Neural cell (in vitro differentiated cells): ENCODE results near the gene NME7. TPM values are rescaled to one million over a fixed set of nuclear protein-coding genes. Genes with fewer than 3 reads are reported as not detected.

Experiments used
- H2AFZ ChIP-seq: fragments of 200-600, 300-800 bp; sonication (generic), shearing (Covaris generic); 2 replicates; pipeline ENCODE4 v1.6.0; 2014; ENCODE audit warnings: low read depth, mild to moderate bottlenecking, antibody characterized with exemption, low read length, moderate library complexity
- H3F3A ChIP-seq: fragments of 200-600 bp; shearing (Covaris generic); 2 replicates; pipeline ENCODE4 v1.6.1; 2016; ENCODE audit warnings: mild to moderate bottlenecking, moderate library complexity, mixed read lengths, antibody characterized with exemption, low read length; ENCODE audit not compliant: insufficient read depth, poor library complexity, severe bottlenecking
- H3K27ac ChIP-seq: fragments of 200-600, 300-800 bp; sonication (generic), shearing (Covaris generic); 2 replicates; pipeline ENCODE4 v1.5.1; 2014; ENCODE audit warnings: mild to moderate bottlenecking, low read length, moderate library complexity
- H3K27me3 ChIP-seq: fragments of 300-800, 200-600 bp; sonication (generic), shearing (Covaris generic); 2 replicates; pipeline ENCODE4 v1.6.0; 2014; ENCODE audit warnings: mild to moderate bottlenecking, low read depth, low read length, moderate library complexity; ENCODE audit not compliant: insufficient read depth
- H3K36me3 ChIP-seq: fragments of 300-800, 200-600 bp; sonication (generic), shearing (Covaris generic); 2 replicates; pipeline ENCODE4 v1.5.1; 2014; ENCODE audit warnings: mild to moderate bottlenecking, antibody characterized with exemption, low read length, moderate library complexity; ENCODE audit not compliant: insufficient read depth
- H3K4me2 ChIP-seq: fragments of 300-800, 200-600 bp; sonication (generic), shearing (Covaris generic); 2 replicates; pipeline ENCODE4 v1.6.0; 2014; ENCODE audit warnings: mild to moderate bottlenecking, low read length
- H3K4me3 ChIP-seq: fragments of 300-800, 200-600 bp; sonication (generic), shearing (Covaris generic); 2 replicates; pipeline ENCODE4 v1.5.1; 2014; ENCODE audit warnings: mild to moderate bottlenecking, low read length, moderate library complexity
- H3K79me2 ChIP-seq: fragments of 200-600 bp; shearing (Covaris generic); replicated peaks from 2 replicates; pipeline ENCODE4 v1.6.0; 2014; ENCODE audit warnings: mild to moderate bottlenecking, low read length, moderate library complexity; ENCODE audit not compliant: insufficient read depth
- H3K9ac ChIP-seq: fragments of 300-800, 200-600 bp; sonication (generic), shearing (Covaris generic); 2 replicates; pipeline ENCODE4 v1.6.1; 2016; ENCODE audit warnings: mild to moderate bottlenecking, low read length, mixed read lengths
- H3K9me2 ChIP-seq: fragments of 200-600 bp; shearing (Covaris generic); 2 replicates; pipeline ENCODE4 v1.6.1; 2016; ENCODE audit warnings: mild to moderate bottlenecking, low read length, mixed read lengths; ENCODE audit not compliant: insufficient read depth
- H3K9me3 ChIP-seq: fragments of 200-600, 300-800 bp; sonication (generic), shearing (Covaris generic); 2 replicates; pipeline ENCODE4 v1.6.1; 2016; ENCODE audit warnings: mild to moderate bottlenecking, mixed run types, low read length, moderate library complexity, mixed read lengths
- H4K20me1 ChIP-seq: fragments of 200-600 bp; shearing (Covaris generic); 2 replicates; pipeline ENCODE4 v1.6.1; 2016; ENCODE audit warnings: mild to moderate bottlenecking, mixed run types; ENCODE audit not compliant: insufficient read depth
- CTCF ChIP-seq: fragments of 450-650 bp; IDR thresholded peaks from 2 replicates; pipeline ENCODE4 v1.5.1; 2014; ENCODE audit warnings: antibody characterized with exemption, mild to moderate bottlenecking, moderate library complexity; ENCODE audit not compliant: poor library complexity, severe bottlenecking
- EP300 ChIP-seq: fragments of 450-650 bp; conservative IDR thresholded peaks from 2 replicates; pipeline ENCODE4 v1.6.1; 2014; ENCODE audit warnings: antibody characterized with exemption, mild to moderate bottlenecking, moderate library complexity; ENCODE audit not compliant: poor library complexity, severe bottlenecking
- EZH2 ChIP-seq: fragments of 200-600, 300-800 bp; shearing (Covaris generic), sonication (generic); IDR thresholded peaks from 2 replicates; pipeline ENCODE4 v1.6.1; 2014; ENCODE audit warnings: antibody characterized with exemption, low read length, borderline replicate concordance, mild to moderate bottlenecking; ENCODE audit not compliant: insufficient read depth, poor library complexity, severe bottlenecking
- MXI1 ChIP-seq: fragments of 450-650 bp; conservative IDR thresholded peaks from 2 replicates; pipeline ENCODE4 v1.6.1; 2014; ENCODE audit warnings: antibody characterized with exemption, mild to moderate bottlenecking; ENCODE audit not compliant: poor library complexity, severe bottlenecking
- POLR2AphosphoS5 ChIP-seq: IDR thresholded peaks from 2 replicates; pipeline ENCODE4 v1.6.1; 2012
- RAD21 ChIP-seq: fragments of 450-650 bp; conservative IDR thresholded peaks from 2 replicates; pipeline ENCODE4 v1.6.1; 2014; ENCODE audit warnings: antibody characterized with exemption, mild to moderate bottlenecking, moderate library complexity
- REST ChIP-seq: IDR thresholded peaks from 2 replicates; pipeline ENCODE4 v1.6.1; 2012; ENCODE audit warnings: borderline replicate concordance
- SMC3 ChIP-seq: fragments of 450-650 bp; conservative IDR thresholded peaks from 2 replicates; pipeline ENCODE4 v1.6.1; 2014; ENCODE audit warnings: antibody characterized with exemption, mild to moderate bottlenecking, moderate library complexity; ENCODE audit not compliant: poor library complexity
- TAF1 ChIP-seq: IDR thresholded peaks from 2 replicates; pipeline ENCODE4 v1.6.1; 2012; ENCODE audit warnings: low read depth
- polyA plus RNA-seq: library from polyadenylated mRNA; depleted of rRNA; stranded (reverse); fragments of >200 nt; gene quantifications from 2 replicates; pipeline ENCODE4 v1.2.3, GENCODE V29; 2014

NME7 gene
- polyA plus RNA-seq, 1 donor from 2014 or later: 42.4 TPM

DNA sequence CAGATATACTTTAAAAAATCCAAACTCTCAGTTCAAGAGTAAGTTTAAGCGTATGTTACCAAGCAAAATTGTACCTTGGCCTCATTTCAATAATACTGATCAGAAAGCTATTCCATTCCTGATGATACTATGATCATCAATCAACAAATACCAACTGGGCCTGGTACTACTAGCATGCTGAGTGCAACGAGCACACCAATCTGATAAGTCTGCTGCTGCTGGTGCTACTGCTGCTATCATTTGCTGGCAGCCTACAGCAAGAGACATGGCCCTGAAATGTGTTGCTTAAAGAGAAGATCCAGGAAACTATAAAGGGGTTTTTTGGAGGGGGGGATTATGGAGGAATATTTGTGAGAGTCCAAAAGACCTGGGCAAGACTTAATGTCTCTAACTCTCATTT is 39.7 kb downstream of the NME7 start:
- Histone ChIP-seq H3F3A (no peaks in the 10 kb centered on the region), H3K27me3 (no peaks in the 10 kb centered on the region), H3K36me3 (no peaks in the 10 kb centered on the region), H3K27ac (no peak overlapping the region), H3K4me2 (no peak overlapping the region), H4K20me1 (no peaks in the 10 kb centered on the region), H3K4me3 (no peak overlapping the region), H3K9ac (no peak overlapping the region), H3K9me2 (no peaks in the 10 kb centered on the region), H2AFZ (no peak overlapping the region), H3K9me3 (no peaks in the 10 kb centered on the region), H3K79me2 (peaks cover 19% of the 10 kb centered on the region)
- TF ChIP-seq SMC3: no peak
- no peak for TF ChIP-seq POLR2AphosphoS5
- no peak for TF ChIP-seq EZH2
- TF ChIP-seq CTCF: no peak
- TF ChIP-seq EP300: no peak
- TF ChIP-seq REST: no peak
- no peak for TF ChIP-seq MXI1
- TF ChIP-seq TAF1: no peak
- TF ChIP-seq RAD21: no peak

DNA sequence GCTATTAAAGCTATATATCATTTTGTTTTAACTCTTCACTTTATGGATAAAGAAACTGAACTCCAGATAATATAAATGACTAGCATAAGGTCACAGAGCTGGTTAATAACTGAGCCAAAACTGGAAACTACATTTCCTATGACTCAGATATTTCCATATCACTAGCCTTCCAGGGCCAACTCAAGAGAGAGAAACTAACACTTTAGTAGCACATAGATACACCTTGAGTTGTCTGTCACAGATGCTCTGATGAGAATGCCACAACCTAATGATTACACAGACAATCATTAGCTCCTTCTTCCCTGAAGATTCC is 40.7 kb downstream of the NME7 start:
- H3K9me3 ChIP-seq: no peaks in the 10 kb centered on the region
- no peak overlapping the region for H3K9ac ChIP-seq
- TF ChIP-seq REST (no peak), SMC3 (no peak), CTCF (no peak), POLR2AphosphoS5 (no peak), EP300 (no peak), RAD21 (no peak), EZH2 (no peak), MXI1 (no peak), TAF1 (no peak)
- H3K4me3 ChIP-seq: no peak overlapping the region
- no peaks in the 10 kb centered on the region for H3K27me3 ChIP-seq
- H3K4me2 ChIP-seq: no peak overlapping the region
- H3F3A ChIP-seq: no peaks in the 10 kb centered on the region
- H3K79me2 ChIP-seq: peaks cover 19% of the 10 kb centered on the region
- no peak overlapping the region for H3K27ac ChIP-seq
- H4K20me1 ChIP-seq: no peaks in the 10 kb centered on the region
- H3K9me2 ChIP-seq: no peaks in the 10 kb centered on the region
- no peaks in the 10 kb centered on the region for H3K36me3 ChIP-seq
- no peak overlapping the region for H2AFZ ChIP-seq
